Neural cell (in vitro differentiated cells): ENCODE results near the gene SMAD7.

ENCODE experiments used
- CTCF ChIP-seq: fragments of 450-650 bp; IDR thresholded peaks from 2 replicates; pipeline ENCODE4 v1.5.1; 2014; ENCODE audit warnings: antibody characterized with exemption, mild to moderate bottlenecking, moderate library complexity; ENCODE audit not compliant: poor library complexity, severe bottlenecking
- EP300 ChIP-seq: fragments of 450-650 bp; conservative IDR thresholded peaks from 2 replicates; pipeline ENCODE4 v1.6.1; 2014; ENCODE audit warnings: antibody characterized with exemption, mild to moderate bottlenecking, moderate library complexity; ENCODE audit not compliant: poor library complexity, severe bottlenecking
- EZH2 ChIP-seq: fragments of 200-600, 300-800 bp; shearing (Covaris generic), sonication (generic); IDR thresholded peaks from 2 replicates; pipeline ENCODE4 v1.6.1; 2014; ENCODE audit warnings: antibody characterized with exemption, low read length, borderline replicate concordance, mild to moderate bottlenecking; ENCODE audit not compliant: insufficient read depth, poor library complexity, severe bottlenecking
- POLR2AphosphoS5 ChIP-seq: IDR thresholded peaks from 2 replicates; pipeline ENCODE4 v1.6.1; 2012
- REST ChIP-seq: IDR thresholded peaks from 2 replicates; pipeline ENCODE4 v1.6.1; 2012; ENCODE audit warnings: borderline replicate concordance

GRCh38 chr18:48931680-48932461 lies 18.9 kb downstream of the SMAD7 start:
- no peak for TF ChIP-seq CTCF
- TF ChIP-seq POLR2AphosphoS5 = no peak
- TF ChIP-seq EP300 = no peak
- TF ChIP-seq REST = no peak
- TF ChIP-seq EZH2 = no peak
